SK-N-SH (cell line): ENCODE data around the gene PGD. TPM values are rescaled to one million over a fixed set of nuclear protein-coding genes. Genes with fewer than 3 reads are reported as not detected.

ENCODE experiments used
- CTCF ChIA-PET: fragments of 300-600, 350-600 bp; formaldehyde crosslinking; extraction: SDS; loops from one replicate; lab custom pipeline; 2021; lab: Yijun Ruan, JAX
- POLR2A ChIA-PET: fragments of 350-600 bp; sonication (Branson Sonifier 250); formaldehyde crosslinking; extraction: SDS; loops from one replicate; lab custom pipeline; 2020; ENCODE audit warnings: antibody characterized with exemption, inconsistent platforms; lab: Yijun Ruan, JAX
- DNase-seq: peaks from one replicate; pipeline ENCODE4 v3.0.0; 2012
- H2AFZ ChIP-seq: fragments of 200-600 bp; sonication (generic); 2 replicates; pipeline ENCODE4 v1.8.1; 2016; ENCODE audit warnings: antibody characterized with exemption, mild to moderate bottlenecking, low read depth
- H3F3A ChIP-seq: fragments of 200-600 bp; sonication (generic); replicated peaks from 2 replicates; pipeline ENCODE3; 2016; ENCODE audit warnings: antibody characterized with exemption, mild to moderate bottlenecking; ENCODE audit not compliant: insufficient read depth
- H3K27ac ChIP-seq, 2 experiments: fragments of 200-500 bp in 1 of 2; fragments of 200-600 bp in 1 of 2; sonication (Bioruptor generic) in 1 of 2; sonication (generic), shearing (Covaris generic) in 1 of 2; 2 replicates each; pipeline versions ENCODE4 v1.5.1 to v1.6.1; 2014 to 2016; ENCODE audit warnings: low read depth in 2 of 2, inconsistent platforms in 1 of 2, low read length in 1 of 2, mild to moderate bottlenecking in 1 of 2, mixed read lengths in 1 of 2
- H3K27me3 ChIP-seq: fragments of 200-600 bp; sonication (generic), shearing (Covaris generic); 2 replicates; pipeline ENCODE4 v1.6.1; 2016; ENCODE audit warnings: mixed run types; ENCODE audit not compliant: insufficient read depth
- H3K36me3 ChIP-seq, 2 experiments: fragments of 200-500 bp in 1 of 2; fragments of 200-600 bp in 1 of 2; sonication (Bioruptor generic) in 1 of 2; sonication (generic) in 1 of 2; replicated peaks in 1 of 2; 2 replicates each; pipeline versions ENCODE3 to v1.5.1; 2014 to 2016; ENCODE audit warnings: low read length in 1 of 2, mild to moderate bottlenecking in 1 of 2; ENCODE audit not compliant: insufficient read depth in 2 of 2, control insufficient read depth in 1 of 2
- H3K4me1 ChIP-seq, 2 experiments: fragments of 200-500 bp in 1 of 2; fragments of 200-600 bp in 1 of 2; sonication (Bioruptor generic) in 1 of 2; sonication (generic), shearing (Covaris generic) in 1 of 2; 2 replicates each; pipeline versions ENCODE4 v1.5.1 to v1.6.1; 2014 to 2016; ENCODE audit warnings: low read depth in 1 of 2, low read length in 1 of 2, mixed run types in 1 of 2; ENCODE audit not compliant: insufficient read depth in 2 of 2, control insufficient read depth in 1 of 2
- H3K4me2 ChIP-seq: fragments of 200-600 bp; sonication (generic), shearing (Covaris generic); 2 replicates; pipeline ENCODE4 v1.6.1; 2017; ENCODE audit warnings: mixed run types
- H3K4me3 ChIP-seq, 2 experiments: fragments of 200-500 bp in 1 of 2; fragments of 200-600 bp in 1 of 2; sonication (Bioruptor generic) in 1 of 2; sonication (generic), shearing (Covaris generic) in 1 of 2; 2 replicates each; pipeline versions ENCODE4 v1.5.1 to v1.8.1; 2014 to 2016; ENCODE audit warnings: low read depth in 2 of 2, inconsistent platforms in 1 of 2, low read length in 1 of 2, mild to moderate bottlenecking in 1 of 2, mixed read lengths in 1 of 2, moderate library complexity in 1 of 2
- H3K79me2 ChIP-seq: fragments of 200-600 bp; sonication (generic); 2 replicates; pipeline ENCODE4 v1.8.1; 2017; ENCODE audit warnings: mild to moderate bottlenecking; ENCODE audit not compliant: insufficient read depth
- H3K9ac ChIP-seq: fragments of 200-600 bp; sonication (generic); 2 replicates; pipeline ENCODE4 v1.6.1; 2017; ENCODE audit warnings: mixed run types
- H3K9me2 ChIP-seq: fragments of 200-600 bp; sonication (generic); 2 replicates; pipeline ENCODE4 v1.6.1; 2017; ENCODE audit warnings: mixed run types
- H3K9me3 ChIP-seq: fragments of 200-600 bp; sonication (generic); 2 replicates; pipeline ENCODE4 v1.6.1; 2017; ENCODE audit warnings: mixed run types, mild to moderate bottlenecking, moderate library complexity
- H4K20me1 ChIP-seq: fragments of 200-600 bp; sonication (generic); 2 replicates; pipeline ENCODE4 v1.6.1; 2017; ENCODE audit warnings: mild to moderate bottlenecking, mixed run types; ENCODE audit not compliant: insufficient read depth
- EP300 ChIP-seq, 2 experiments: IDR thresholded peaks; 2 replicates each; pipeline versions ENCODE4 v1.4.0 to v1.6.1; 2012; ENCODE audit warnings: borderline replicate concordance in 1 of 2, low read depth in 1 of 2, low read length in 1 of 2
- EZH2phosphoT487 ChIP-seq: fragments of 200-600 bp; sonication (generic); IDR thresholded peaks from 2 replicates; pipeline ENCODE4 v1.6.1; 2017; ENCODE audit warnings: low read depth, mixed run types, mild to moderate bottlenecking, antibody characterized with exemption, moderate library complexity, borderline replicate concordance
- FOXJ3 ChIP-seq: sonication (generic); formaldehyde crosslinking; IDR thresholded peaks from 2 replicates; pipeline ENCODE4 v1.5.1; 2020; ENCODE audit warnings: mild to moderate bottlenecking, missing genetic modification reagents
- FOXM1 ChIP-seq: IDR thresholded peaks from 2 replicates; pipeline ENCODE4 v1.4.0; 2012; ENCODE audit warnings: low read depth, mild to moderate bottlenecking
- JUND ChIP-seq: IDR thresholded peaks from 2 replicates; pipeline ENCODE4 v1.4.0; 2012
- NRF1 ChIP-seq: IDR thresholded peaks from 2 replicates; pipeline ENCODE4 v1.6.1; 2012; ENCODE audit warnings: low read depth, mild to moderate bottlenecking, low read length
- RAD21 ChIP-seq: IDR thresholded peaks from 2 replicates; pipeline ENCODE4 v1.6.1; 2012; ENCODE audit warnings: mild to moderate bottlenecking, low read length
- SIN3A ChIP-seq: IDR thresholded peaks from 2 replicates; pipeline ENCODE4 v1.6.1; 2012; ENCODE audit warnings: low read depth, mild to moderate bottlenecking, low read length, moderate library complexity, borderline replicate concordance
- YY1 ChIP-seq: IDR thresholded peaks from 2 replicates; pipeline ENCODE4 v1.4.0; 2012; ENCODE audit warnings: low read depth, mild to moderate bottlenecking
- WGBS: methylation state at CpG from one replicate; pipeline ENCODE4 v1.1.6; 2017; ENCODE audit warnings: low lambda C conversion rate; 5-methylcytosine and 5-hydroxymethylcytosine counted together
- polyA plus RNA-seq, 3 experiments: library from polyadenylated mRNA; depleted of rRNA; stranded (reverse); fragments of >200 nt; gene quantifications; 2 replicates each; pipeline ENCODE4 v1.2.3, GENCODE V29; 2012
- TF ChIP-seq, protein P1 (sequence below): IDR thresholded peaks from 2 replicates; pipeline ENCODE4 v1.4.0; 2012; ENCODE audit warnings: low read depth, borderline replicate concordance
- TF ChIP-seq, protein P2 (sequence below): IDR thresholded peaks from 2 replicates; pipeline ENCODE4 v1.4.0; 2012; ENCODE audit warnings: low read depth, borderline replicate concordance
- TF ChIP-seq, protein P3 (sequence below): fragments of 200-600 bp; sonication (generic); IDR thresholded peaks from 2 replicates; pipeline ENCODE4 v1.6.1; 2017; ENCODE audit warnings: antibody characterized with exemption, mild to moderate bottlenecking, moderate library complexity
- TF ChIP-seq, protein P4 (sequence below): fragments of 150-350 bp; IDR thresholded peaks from 2 replicates; pipeline ENCODE4 v1.6.1; 2017; ENCODE audit warnings: antibody characterized with exemption, low read length, low read depth, borderline replicate concordance

Gene PGD
- polyA plus RNA-seq, 1 of the 3 experiments (the other 2 are of a cell fraction): 76.2 TPM

DNA sequence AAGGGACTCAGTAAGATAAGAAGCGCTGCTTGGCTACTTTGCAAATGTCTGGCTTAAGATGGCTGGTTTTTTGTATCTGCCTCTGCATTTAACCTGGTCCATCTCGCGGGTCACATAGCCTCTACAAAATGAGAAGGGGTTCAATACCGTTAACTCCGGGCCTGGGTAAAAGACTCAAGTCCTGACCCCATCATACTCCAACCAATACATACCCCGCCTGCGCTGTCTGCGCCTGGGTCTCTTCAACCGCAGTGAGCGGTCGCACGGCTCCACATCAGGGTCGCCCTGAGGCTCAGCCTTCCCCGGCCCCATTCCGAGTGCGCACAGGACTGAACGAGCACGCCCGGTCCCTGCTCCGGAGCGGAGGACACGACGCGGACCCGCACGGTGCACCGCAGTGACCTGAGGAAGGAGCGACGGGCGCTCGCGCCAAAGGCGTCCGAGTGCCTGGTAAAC is 558 bp upstream of the PGD start:
- no peaks in the 10 kb centered on the region for H3K9me3 ChIP-seq
- peak overlapping the region; percentile 89 for H2AFZ ChIP-seq
- peak overlapping the region; percentile 66 for H3K9ac ChIP-seq
- DNase-seq: no peak
- peaks cover 41% of the 10 kb centered on the region for H3K79me2 ChIP-seq
- peaks cover 4 to 26% of the 10 kb centered on the region in 2 experiments for H3K36me3 ChIP-seq
- H3F3A ChIP-seq: peaks cover 13% of the 10 kb centered on the region
- TF ChIP-seq JUND: no peak
- TF ChIP-seq RAD21: no peak
- no peak for TF ChIP-seq EZH2phosphoT487
- TF ChIP-seq SIN3A: no peak
- no peak for TF ChIP-seq FOXJ3 (CRISPR knock-in tag)
- TF ChIP-seq, protein P1, sequence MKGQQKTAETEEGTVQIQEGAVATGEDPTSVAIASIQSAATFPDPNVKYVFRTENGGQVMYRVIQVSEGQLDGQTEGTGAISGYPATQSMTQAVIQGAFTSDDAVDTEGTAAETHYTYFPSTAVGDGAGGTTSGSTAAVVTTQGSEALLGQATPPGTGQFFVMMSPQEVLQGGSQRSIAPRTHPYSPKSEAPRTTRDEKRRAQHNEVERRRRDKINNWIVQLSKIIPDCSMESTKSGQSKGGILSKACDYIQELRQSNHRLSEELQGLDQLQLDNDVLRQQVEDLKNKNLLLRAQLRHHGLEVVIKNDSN: no peak
- TF ChIP-seq YY1: no peak
- TF ChIP-seq, protein P2, sequence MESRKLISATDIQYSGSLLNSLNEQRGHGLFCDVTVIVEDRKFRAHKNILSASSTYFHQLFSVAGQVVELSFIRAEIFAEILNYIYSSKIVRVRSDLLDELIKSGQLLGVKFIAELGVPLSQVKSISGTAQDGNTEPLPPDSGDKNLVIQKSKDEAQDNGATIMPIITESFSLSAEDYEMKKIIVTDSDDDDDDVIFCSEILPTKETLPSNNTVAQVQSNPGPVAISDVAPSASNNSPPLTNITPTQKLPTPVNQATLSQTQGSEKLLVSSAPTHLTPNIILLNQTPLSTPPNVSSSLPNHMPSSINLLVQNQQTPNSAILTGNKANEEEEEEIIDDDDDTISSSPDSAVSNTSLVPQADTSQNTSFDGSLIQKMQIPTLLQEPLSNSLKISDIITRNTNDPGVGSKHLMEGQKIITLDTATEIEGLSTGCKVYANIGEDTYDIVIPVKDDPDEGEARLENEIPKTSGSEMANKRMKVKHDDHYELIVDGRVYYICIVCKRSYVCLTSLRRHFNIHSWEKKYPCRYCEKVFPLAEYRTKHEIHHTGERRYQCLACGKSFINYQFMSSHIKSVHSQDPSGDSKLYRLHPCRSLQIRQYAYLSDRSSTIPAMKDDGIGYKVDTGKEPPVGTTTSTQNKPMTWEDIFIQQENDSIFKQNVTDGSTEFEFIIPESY: no peak
- TF ChIP-seq, protein P3, sequence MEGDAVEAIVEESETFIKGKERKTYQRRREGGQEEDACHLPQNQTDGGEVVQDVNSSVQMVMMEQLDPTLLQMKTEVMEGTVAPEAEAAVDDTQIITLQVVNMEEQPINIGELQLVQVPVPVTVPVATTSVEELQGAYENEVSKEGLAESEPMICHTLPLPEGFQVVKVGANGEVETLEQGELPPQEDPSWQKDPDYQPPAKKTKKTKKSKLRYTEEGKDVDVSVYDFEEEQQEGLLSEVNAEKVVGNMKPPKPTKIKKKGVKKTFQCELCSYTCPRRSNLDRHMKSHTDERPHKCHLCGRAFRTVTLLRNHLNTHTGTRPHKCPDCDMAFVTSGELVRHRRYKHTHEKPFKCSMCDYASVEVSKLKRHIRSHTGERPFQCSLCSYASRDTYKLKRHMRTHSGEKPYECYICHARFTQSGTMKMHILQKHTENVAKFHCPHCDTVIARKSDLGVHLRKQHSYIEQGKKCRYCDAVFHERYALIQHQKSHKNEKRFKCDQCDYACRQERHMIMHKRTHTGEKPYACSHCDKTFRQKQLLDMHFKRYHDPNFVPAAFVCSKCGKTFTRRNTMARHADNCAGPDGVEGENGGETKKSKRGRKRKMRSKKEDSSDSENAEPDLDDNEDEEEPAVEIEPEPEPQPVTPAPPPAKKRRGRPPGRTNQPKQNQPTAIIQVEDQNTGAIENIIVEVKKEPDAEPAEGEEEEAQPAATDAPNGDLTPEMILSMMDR: no peak
- TF ChIP-seq EP300 (IDR thresholded peaks at IDR 0.05; ENCODE audit: borderline replicate concordance in 1 of 2, low read depth in 1 of 2, low read length in 1 of 2): no peak
- no peak for TF ChIP-seq FOXM1
- TF ChIP-seq, protein P4, sequence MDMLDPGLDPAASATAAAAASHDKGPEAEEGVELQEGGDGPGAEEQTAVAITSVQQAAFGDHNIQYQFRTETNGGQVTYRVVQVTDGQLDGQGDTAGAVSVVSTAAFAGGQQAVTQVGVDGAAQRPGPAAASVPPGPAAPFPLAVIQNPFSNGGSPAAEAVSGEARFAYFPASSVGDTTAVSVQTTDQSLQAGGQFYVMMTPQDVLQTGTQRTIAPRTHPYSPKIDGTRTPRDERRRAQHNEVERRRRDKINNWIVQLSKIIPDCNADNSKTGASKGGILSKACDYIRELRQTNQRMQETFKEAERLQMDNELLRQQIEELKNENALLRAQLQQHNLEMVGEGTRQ: no peak
- no peak for TF ChIP-seq NRF1
- TF ChIP-seq, all 33 proteins: peak for 0
- no peaks in the 10 kb centered on the region for H3K9me2 ChIP-seq
- H4K20me1 ChIP-seq: peaks cover 6% of the 10 kb centered on the region; the same call in 1 of the 2 replicates
- peak overlapping the region; percentile 90 for H3K4me2 ChIP-seq
- H3K27ac ChIP-seq: peak overlapping the region; percentile 67 to 79
- H3K27me3 ChIP-seq: no peaks in the 10 kb centered on the region
- H3K4me1 ChIP-seq: peaks cover 8 to 19% of the 10 kb centered on the region in 2 experiments; a peak in 3 of 4 replicates
- CTCF ChIA-PET: interaction anchor here (0.6 to 4.2 kb wide), 4 partner anchors 11 to 1081 kb away, joined by 3 to 18 read pairs (median 10); partner anchors contain the start of genes CENPS and DISP3
- peak overlapping the region; percentile 74 to 96 for H3K4me3 ChIP-seq
- WGBS: 3% methylated on average over 4 of the region's 34 CpGs
- POLR2A ChIA-PET: interaction anchor here (1.0 to 1.5 kb wide), 4 partner anchors 11 to 188 kb away, joined by 3 to 9 read pairs (median 4); partner anchors contain the start of gene KIF1B
